NCI-H2029 treated with DMSO at 0.1 percent for 48 hours (cell line): Measurements from ENCODE around the gene ODC1.

ENCODE experiments used
- DNase-seq: peaks from one replicate; lab custom pipeline; 2025; lab: John Stamatoyannopoulos, UW

Gene ODC1

GRCh38 chr2:10415048-10415447 lies 33.1 kb downstream of the ODC1 start:
- DNase-seq, result no peak

GRCh38 chr2:10414591-10414990 lies 33.5 kb downstream of the ODC1 start:
- peak; percentile 89 for DNase-seq

- no peak for DNase-seq
These were observed 34.1 kb downstream of the ODC1 start for GRCh38 chr2:10413991-10414451.

GRCh38 chr2:10413503-10413902 lies 34.6 kb downstream of the ODC1 start:
- DNase-seq, result no peak

- DNase-seq, result no peak
These were observed 35.7 kb downstream of the ODC1 start for GRCh38 chr2:10412380-10412779.

- DNase-seq, result no peak
These were observed 36.6 kb downstream of the ODC1 start for GRCh38 chr2:10411557-10411956.

- no peak for DNase-seq
These were observed 37.2 kb downstream of the ODC1 start for GRCh38 chr2:10410823-10411437.

- DNase-seq, result no peak
These were observed 37.9 kb downstream of the ODC1 start for GRCh38 chr2:10410001-10410822.

GRCh38 chr2:10408649-10409579 lies 39.2 kb downstream of the ODC1 start:
- DNase-seq, result peak; percentile 85

- DNase-seq, result peak; percentile 46
These were observed 40.1 kb downstream of the ODC1 start for GRCh38 chr2:10407841-10408648.

GRCh38 chr2:10407432-10407831 lies 40.7 kb downstream of the ODC1 start:
- DNase-seq, result peak; percentile 45

GRCh38 chr2:10406491-10407188 lies 41.5 kb downstream of the ODC1 start:
- no peak for DNase-seq

GRCh38 chr2:10406016-10406415 lies 42.1 kb downstream of the ODC1 start:
- DNase-seq, result no peak

GRCh38 chr2:10405448-10405847 lies 42.7 kb downstream of the ODC1 start:
- DNase-seq, result no peak

- DNase-seq, result no peak
These were observed 43.6 kb downstream of the ODC1 start for GRCh38 chr2:10404324-10405143.

GRCh38 chr2:10402653-10403215 lies 45.4 kb downstream of the ODC1 start:
- DNase-seq, result no peak

GRCh38 chr2:10402062-10402585 lies 46.0 kb downstream of the ODC1 start:
- no peak for DNase-seq

- DNase-seq, result no peak
These were observed 46.9 kb downstream of the ODC1 start for GRCh38 chr2:10400978-10401951.
